22Rv1 (cell line): ENCODE results near the gene GCHFR.

Experiments
- ZFX ChIP-seq: fragments of 450-650 bp; IDR thresholded peaks from 2 replicates; pipeline ENCODE4 v1.6.1; 2017; ENCODE audit warnings: antibody characterized with exemption, borderline replicate concordance
- TF ChIP-seq, protein P1 (sequence below): fragments of 450-650 bp; IDR thresholded peaks from 2 replicates; pipeline ENCODE4 v1.5.1; 2017; ENCODE audit warnings: mild to moderate bottlenecking

DNA sequence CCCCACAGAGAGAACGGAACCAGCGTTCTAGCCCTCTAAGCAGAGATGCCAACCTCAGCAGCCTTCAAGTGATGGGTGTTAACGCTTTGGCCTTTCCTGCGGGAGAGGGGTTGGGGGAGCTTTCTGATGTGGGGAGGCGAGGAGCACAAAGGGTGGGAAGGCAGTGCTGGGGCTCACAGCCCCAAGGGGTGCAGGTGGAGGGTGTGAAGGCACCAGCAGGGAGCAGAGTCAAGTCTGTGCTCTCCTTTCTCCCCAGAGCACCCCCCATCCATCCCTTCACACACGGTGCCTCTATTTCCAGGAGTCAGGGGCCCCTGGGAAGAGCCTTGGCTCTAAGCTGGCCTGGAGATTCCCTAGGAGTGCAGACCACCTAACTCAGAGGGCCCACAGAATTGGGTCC, 10.0 kb downstream of the GCHFR start:
- TF ChIP-seq, protein P1, sequence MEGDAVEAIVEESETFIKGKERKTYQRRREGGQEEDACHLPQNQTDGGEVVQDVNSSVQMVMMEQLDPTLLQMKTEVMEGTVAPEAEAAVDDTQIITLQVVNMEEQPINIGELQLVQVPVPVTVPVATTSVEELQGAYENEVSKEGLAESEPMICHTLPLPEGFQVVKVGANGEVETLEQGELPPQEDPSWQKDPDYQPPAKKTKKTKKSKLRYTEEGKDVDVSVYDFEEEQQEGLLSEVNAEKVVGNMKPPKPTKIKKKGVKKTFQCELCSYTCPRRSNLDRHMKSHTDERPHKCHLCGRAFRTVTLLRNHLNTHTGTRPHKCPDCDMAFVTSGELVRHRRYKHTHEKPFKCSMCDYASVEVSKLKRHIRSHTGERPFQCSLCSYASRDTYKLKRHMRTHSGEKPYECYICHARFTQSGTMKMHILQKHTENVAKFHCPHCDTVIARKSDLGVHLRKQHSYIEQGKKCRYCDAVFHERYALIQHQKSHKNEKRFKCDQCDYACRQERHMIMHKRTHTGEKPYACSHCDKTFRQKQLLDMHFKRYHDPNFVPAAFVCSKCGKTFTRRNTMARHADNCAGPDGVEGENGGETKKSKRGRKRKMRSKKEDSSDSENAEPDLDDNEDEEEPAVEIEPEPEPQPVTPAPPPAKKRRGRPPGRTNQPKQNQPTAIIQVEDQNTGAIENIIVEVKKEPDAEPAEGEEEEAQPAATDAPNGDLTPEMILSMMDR, result no peak
- no peak for TF ChIP-seq ZFX
